ENCODE measurements around the gene JDP2.
"Not testable (repeated sequence)": the region's sequence is repeated elsewhere in the genome, so short reads cannot be mapped to it uniquely, and the experiment has no call there.

The JDP2 gene

GRCh38 chr14:75456069-75456996 is 28.5 kb downstream of the JDP2 start:
- DNase-seq, result no peak

GRCh38 chr14:75456997-75457335 is 29.1 kb downstream of the JDP2 start:
- no peak for DNase-seq

GRCh38 chr14:75457648-75458165 is 29.9 kb downstream of the JDP2 start:
- DNase-seq, result no peak

- DNase-seq, result no peak
Observed at GRCh38 chr14:75458305-75458704, 30.5 kb downstream of the JDP2 start.

- no peak for DNase-seq
Observed at GRCh38 chr14:75459099-75459741, 31.4 kb downstream of the JDP2 start.

GRCh38 chr14:75459791-75460190 is 32.0 kb downstream of the JDP2 start:
- DNase-seq, result no peak

GRCh38 chr14:75460394-75460793 is 32.6 kb downstream of the JDP2 start:
- DNase-seq, result no peak

GRCh38 chr14:75461303-75461702 is 33.5 kb downstream of the JDP2 start:
- DNase-seq, result no peak

GRCh38 chr14:75461755-75462349 is 34.0 kb downstream of the JDP2 start:
- no peak for DNase-seq

- no peak for DNase-seq
Observed at GRCh38 chr14:75464626-75465025, 36.8 kb downstream of the JDP2 start.

- DNase-seq, result no peak
Observed at GRCh38 chr14:75467763-75468162, 39.9 kb downstream of the JDP2 start.

GRCh38 chr14:75469164-75469563 is 41.3 kb downstream of the JDP2 start:
- no peak for DNase-seq

- DNase-seq, result no peak
Observed at GRCh38 chr14:75469606-75470237, 41.9 kb downstream of the JDP2 start.

- no peak for DNase-seq
Observed at GRCh38 chr14:75470238-75470797, 42.5 kb downstream of the JDP2 start.

- no peak for DNase-seq
Observed at GRCh38 chr14:75471059-75471458, 43.2 kb downstream of the JDP2 start.

GRCh38 chr14:75474127-75474526 is 46.3 kb downstream of the JDP2 start:
- DNase-seq, result not testable (repeated sequence)

GRCh38 chr14:75476274-75476995 is 48.6 kb downstream of the JDP2 start:
- DNase-seq, result peak; percentile 19

GRCh38 chr14:75477881-75478280 is 50.1 kb downstream of the JDP2 start:
- no peak for DNase-seq

GRCh38 chr14:75479770-75480600 is 52.2 kb downstream of the JDP2 start:
- DNase-seq, result no peak

GRCh38 chr14:75482366-75482765 is 54.5 kb downstream of the JDP2 start:
- no peak for DNase-seq

Data from fibroblast of skin of abdomen (primary cell).